GM12878 (cell line): ENCODE data around the gene TBC1D5. TPM values are rescaled to one million over a fixed set of nuclear protein-coding genes. Genes with fewer than 3 reads are reported as not detected.

Experiments
- ASH2L ChIP-seq: fragments of 300-600, 200-600 bp; sonication (generic); IDR thresholded peaks from 2 replicates; pipeline ENCODE4 v1.6.1; 2017; ENCODE audit warnings: low read depth, mild to moderate bottlenecking, borderline replicate concordance
- BACH1 ChIP-seq: fragments of 450-650 bp; IDR thresholded peaks from 2 replicates; pipeline ENCODE4 v1.6.1; 2017; ENCODE audit warnings: mild to moderate bottlenecking, borderline replicate concordance
- CHD2 ChIP-seq: IDR thresholded peaks from 2 replicates; pipeline ENCODE4 v1.6.1; 2011; ENCODE audit warnings: low read depth, low read length, improper control_type of control experiment, borderline replicate concordance
- CREB1 ChIP-seq: IDR thresholded peaks from 2 replicates; pipeline ENCODE4 v1.6.1; 2012; ENCODE audit warnings: low read depth, mild to moderate bottlenecking, inconsistent platforms
- EED ChIP-seq: sonication (generic); IDR thresholded peaks from 2 replicates; pipeline ENCODE4 v1.6.1; 2016; ENCODE audit warnings: antibody characterized with exemption, low read depth
- ETV6 ChIP-seq, 2 experiments: fragments of 450-650 bp in 1 of 2; IDR thresholded peaks in 1 of 2; conservative IDR thresholded peaks in 1 of 2; 2 replicates each; pipeline ENCODE4 v1.6.1; 2014; ENCODE audit warnings: antibody characterized with exemption in 1 of 2, borderline replicate concordance in 1 of 2, low read depth in 1 of 2, mild to moderate bottlenecking in 1 of 2, moderate library complexity in 1 of 2
- FOS ChIP-seq: IDR thresholded peaks from 3 replicates; pipeline ENCODE4 v1.6.1; 2011; ENCODE audit warnings: borderline replicate concordance; ENCODE audit not compliant: insufficient read length; ENCODE audit errors: extremely low read depth
- GATAD2B ChIP-seq: fragments of 450-650 bp; conservative IDR thresholded peaks from 2 replicates; pipeline ENCODE4 v1.6.1; 2017; ENCODE audit warnings: low read depth, mild to moderate bottlenecking, moderate library complexity
- POLR2A ChIP-seq: IDR thresholded peaks from 2 replicates; pipeline ENCODE4 v1.6.1; 2011; ENCODE audit warnings: low read depth, mild to moderate bottlenecking, low read length
- STAT3 ChIP-seq: IDR thresholded peaks from 2 replicates; pipeline ENCODE4 v1.6.1; 2011; ENCODE audit warnings: low read depth, low read length, improper control_type of control experiment
- TCF3 ChIP-seq: IDR thresholded peaks from 2 replicates; pipeline ENCODE4 v1.6.1; 2012; ENCODE audit warnings: low read depth, mild to moderate bottlenecking, low read length, borderline replicate concordance; ENCODE audit not compliant: insufficient read depth
- ZBTB4 ChIP-seq: fragments of 450-650 bp; formaldehyde crosslinking; IDR thresholded peaks from 2 replicates; pipeline ENCODE4 v1.4.0; 2022; ENCODE audit warnings: mild to moderate bottlenecking, moderate library complexity
- polyA plus RNA-seq, 11 experiments: library from polyadenylated mRNA; depleted of rRNA in 4 of 11; unstranded in 6 of 11; stranded (reverse) in 5 of 11; fragments of >200 nt; fragmentation: Nextera tagmentation in 4 of 11; fragmentation: Illumina TruSeq in 1 of 11; extraction: Ambion mirVana in 4 of 11; extraction: Trizol in 1 of 11; gene quantifications; 1 replicate in 1 of 11; 2 replicates in 10 of 11; pipeline versions ENCODE4 v1.2.1 to v1.2.3, GENCODE V29; 2011 to 2016; ENCODE audit warnings: inconsistent platforms in 2 of 11, missing spikeins in 2 of 11, low read depth in 1 of 11
- total RNA-seq, 4 experiments: library from RNA; depleted of rRNA in 3 of 4; stranded (reverse); fragments of >200 nt in 3 of 4; fragmentation: Illumina TruSeq in 1 of 4; extraction: Trizol in 1 of 4; gene quantifications; 2 replicates each; pipeline versions ENCODE4 v1.2.1 to v1.2.3, GENCODE V29; 2013 to 2021

TBC1D5 gene
- total and polyA plus RNA-seq, 10 of the 15 experiments (the other 5 are each of a cell fraction or from before 2014, with no cell fraction given) = 5.5 to 61.0 (median 43.8) TPM

GRCh38 chr3:17398959-17399551, 343.4 kb downstream of the TBC1D5 start (continued):
- TF ChIP-seq TCF3 = no peak
- no peak for TF ChIP-seq CREB1
- TF ChIP-seq EED = peak; percentile 71
- TF ChIP-seq BACH1 = peak; percentile 95
- no peak for TF ChIP-seq ASH2L
- 0 out of 2 replicates have a peak, but pooled peaks have one; percentile 59 for TF ChIP-seq STAT3
- no peak for TF ChIP-seq POLR2A
- TF ChIP-seq CHD2 = 0 out of 2 replicates have a peak, but pooled peaks have one; percentile 43
- TF ChIP-seq ETV6 (conservative IDR thresholded peaks at IDR 0.05 in 1 of 2, IDR thresholded peaks at IDR 0.05 in 1 of 2; ENCODE audit: borderline replicate concordance in 1 of 2, low read depth in 1 of 2) = no peak
- no peak for TF ChIP-seq FOS
- TF ChIP-seq GATAD2B = peak; percentile 87
- TF ChIP-seq ZBTB4 (CRISPR knock-in tag) = no peak
